Measurements from ENCODE around the gene TRIM68.

GRCh38 chr11:4559527-4560440 is 48.2 kb downstream of the TRIM68 start:
- no peak for TF ChIP-seq CTCF (IDR thresholded peaks at IDR 0.05)
- TF ChIP-seq POLR2A (IDR thresholded peaks at IDR 0.05) = no peak

Data from right lobe of liver (tissue), 4 donors.